ENCODE measurements around the gene SLC29A2. TPM values are rescaled to one million over a fixed set of nuclear protein-coding genes. Genes with fewer than 3 reads are reported as not detected.

SLC29A2 gene
- total and polyA plus RNA-seq, 3 donors from 2014 or later, result 1.2 to 3.1 (median 1.6) TPM

GRCh38 chr11:66368484-66368883, 3.1 kb downstream of the SLC29A2 start:
- H3K27me3 ChIP-seq, result no peaks in the 10 kb centered on the region
- H3K9me3 ChIP-seq, result no peaks in the 10 kb centered on the region
- no peak for DNase-seq
- TF ChIP-seq CTCF (IDR thresholded peaks at IDR 0.05) (no peak), POLR2A (IDR thresholded peaks at IDR 0.05) (no peak)
- no peak overlapping the region for H3K27ac ChIP-seq
- intact Hi-C loops (cut with DNase I; ENCODE audit: low total_unique reads), result no loop called here
- peaks cover 5% of the 10 kb centered on the region for H3K4me1 ChIP-seq
- WGBS, 2 donors, result 89% methylated on average over 6 of the region's 6 CpGs; no CpG with 5 or more reads in 1 of the 2 donors
- H3K4me3 ChIP-seq, result no peak overlapping the region
- no peaks in the 10 kb centered on the region for H3K36me3 ChIP-seq (ENCODE audit: low read depth, missing control alignments)

GRCh38 chr11:66367561-66368312, 3.8 kb downstream of the SLC29A2 start:
- Histone ChIP-seq H3K4me1 (peaks cover 5% of the 10 kb centered on the region), H3K4me3 (no peak overlapping the region), H3K9me3 (no peaks in the 10 kb centered on the region), H3K27ac (no peak overlapping the region), H3K27me3 (no peaks in the 10 kb centered on the region), H3K36me3 (ENCODE audit: low read depth, missing control alignments) (no peaks in the 10 kb centered on the region)
- TF ChIP-seq CTCF (IDR thresholded peaks at IDR 0.05) (no peak), POLR2A (IDR thresholded peaks at IDR 0.05) (no peak)
- intact Hi-C loops (cut with DNase I; ENCODE audit: low total_unique reads), result no loop called here
- no peak for DNase-seq
- 89 to 92% methylated on average over 8 to 15 of the region's 15 CpGs for WGBS, 2 donors

GRCh38 chr11:66366844-66367477, 4.6 kb downstream of the SLC29A2 start:
- WGBS, 2 donors, result 94 to 96% methylated on average over 8 of the region's 8 CpGs
- DNase-seq, result no peak
- intact Hi-C loops (cut with DNase I; ENCODE audit: low total_unique reads), result no loop called here

GRCh38 chr11:66365711-66366619, 5.6 kb downstream of the SLC29A2 start:
- H3K4me1 ChIP-seq, result no peaks in the 10 kb centered on the region
- intact Hi-C loops (cut with DNase I; ENCODE audit: low total_unique reads), result no loop called here
- DNase-seq, result no peak
- 70 to 81% methylated on average over 12 to 14 of the region's 14 CpGs for WGBS, 2 donors
- H3K27me3 ChIP-seq, result no peaks in the 10 kb centered on the region
- no peak overlapping the region for H3K4me3 ChIP-seq
- H3K9me3 ChIP-seq, result no peaks in the 10 kb centered on the region
- no peak for TF ChIP-seq POLR2A (IDR thresholded peaks at IDR 0.05)
- TF ChIP-seq CTCF (IDR thresholded peaks at IDR 0.05), result no peak
- no peak overlapping the region for H3K27ac ChIP-seq
- no peaks in the 10 kb centered on the region for H3K36me3 ChIP-seq (ENCODE audit: low read depth, missing control alignments)

More at GRCh38 chr11:66366844-66367477, 4.6 kb downstream of the SLC29A2 start:
- Histone ChIP-seq H3K4me3 (no peak overlapping the region), H3K27me3 (no peaks in the 10 kb centered on the region), H3K27ac (no peak overlapping the region), H3K4me1 (peaks cover 3% of the 10 kb centered on the region), H3K9me3 (no peaks in the 10 kb centered on the region), H3K36me3 (ENCODE audit: low read depth, missing control alignments) (no peaks in the 10 kb centered on the region)
- TF ChIP-seq POLR2A (IDR thresholded peaks at IDR 0.05) (no peak), CTCF (IDR thresholded peaks at IDR 0.05) (no peak)
